Measurements from ENCODE around the gene OXNAD1. TPM values are rescaled to one million over a fixed set of nuclear protein-coding genes. Genes with fewer than 3 reads are reported as not detected.

OXNAD1 gene
- total RNA-seq, 1 experiment from 2014 or later = 27.6 TPM

DNA sequence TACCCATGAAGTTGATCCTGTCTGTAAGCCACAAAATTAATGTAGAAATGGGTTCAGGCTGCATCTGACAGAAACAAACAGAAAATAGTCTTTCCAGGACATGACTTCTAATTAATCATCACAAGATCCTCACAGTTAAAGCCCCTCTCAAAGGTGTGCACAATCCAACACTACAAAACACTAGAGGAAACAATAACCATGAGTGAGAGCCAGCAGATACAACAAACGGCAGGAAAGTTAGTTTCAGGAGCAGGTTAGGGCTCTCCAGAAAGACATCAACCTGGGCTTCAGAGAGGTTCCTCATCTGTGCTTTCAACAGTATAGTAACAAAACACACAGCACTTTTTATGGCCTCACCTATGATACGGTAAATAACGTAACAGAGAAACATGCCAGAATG is 43.0 kb upstream of the OXNAD1 start:
- no peaks in the 10 kb centered on the region for H3K27me3 Mint-ChIP-seq (ENCODE audit: insufficient read depth, unreplicated experiment)
- CTCF ChIA-PET = interaction anchor here (1.0 kb wide), 2 partner anchors 12 to 16 kb away, joined by 4 read pairs; no protein-coding TSS in a partner anchor
- no peak for DNase-seq (ENCODE audit: unreplicated experiment)
- intact Hi-C loops (cut with micrococcal nuclease) = no loop called here
- TF ChIP-seq, protein P1, sequence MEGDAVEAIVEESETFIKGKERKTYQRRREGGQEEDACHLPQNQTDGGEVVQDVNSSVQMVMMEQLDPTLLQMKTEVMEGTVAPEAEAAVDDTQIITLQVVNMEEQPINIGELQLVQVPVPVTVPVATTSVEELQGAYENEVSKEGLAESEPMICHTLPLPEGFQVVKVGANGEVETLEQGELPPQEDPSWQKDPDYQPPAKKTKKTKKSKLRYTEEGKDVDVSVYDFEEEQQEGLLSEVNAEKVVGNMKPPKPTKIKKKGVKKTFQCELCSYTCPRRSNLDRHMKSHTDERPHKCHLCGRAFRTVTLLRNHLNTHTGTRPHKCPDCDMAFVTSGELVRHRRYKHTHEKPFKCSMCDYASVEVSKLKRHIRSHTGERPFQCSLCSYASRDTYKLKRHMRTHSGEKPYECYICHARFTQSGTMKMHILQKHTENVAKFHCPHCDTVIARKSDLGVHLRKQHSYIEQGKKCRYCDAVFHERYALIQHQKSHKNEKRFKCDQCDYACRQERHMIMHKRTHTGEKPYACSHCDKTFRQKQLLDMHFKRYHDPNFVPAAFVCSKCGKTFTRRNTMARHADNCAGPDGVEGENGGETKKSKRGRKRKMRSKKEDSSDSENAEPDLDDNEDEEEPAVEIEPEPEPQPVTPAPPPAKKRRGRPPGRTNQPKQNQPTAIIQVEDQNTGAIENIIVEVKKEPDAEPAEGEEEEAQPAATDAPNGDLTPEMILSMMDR (IDR thresholded peaks at IDR 0.05; ENCODE audit: unreplicated experiment) = no peak
- no peak overlapping the region for H3K4me3 Mint-ChIP-seq (ENCODE audit: unreplicated experiment)
- no TSS peak for BruUV-seq (replicated peaks)
- POLR2A ChIA-PET = no interaction called here
- H3K27ac Mint-ChIP-seq (ENCODE audit: low read depth, unreplicated experiment) = no peak overlapping the region
- H3K4me1 Mint-ChIP-seq (ENCODE audit: insufficient read depth, unreplicated experiment) = no peaks in the 10 kb centered on the region
- peaks cover 18% of the 10 kb centered on the region for H3K36me3 Mint-ChIP-seq (ENCODE audit: insufficient read depth, unreplicated experiment)
- no peaks in the 10 kb centered on the region for H3K9me3 Mint-ChIP-seq (ENCODE audit: unreplicated experiment)

DNA sequence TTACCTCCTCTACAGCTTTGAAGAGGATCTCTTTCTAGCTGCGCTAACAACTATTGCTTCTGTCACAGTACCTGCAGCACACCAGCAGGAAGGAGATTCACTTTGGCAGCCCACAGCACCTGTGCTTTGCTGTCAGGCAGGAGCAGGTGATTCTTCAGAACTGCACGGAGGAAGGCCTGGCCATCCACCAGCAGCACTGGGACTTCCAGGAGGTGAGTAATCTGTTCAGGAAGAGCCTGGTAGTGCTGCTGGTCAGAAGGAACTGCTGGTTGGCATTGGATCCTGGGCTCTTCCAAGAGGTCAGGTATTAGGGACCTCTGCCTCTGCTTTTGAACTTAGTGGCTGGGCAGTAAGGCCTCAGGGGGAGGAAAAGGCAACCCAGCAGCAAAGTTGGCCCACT is 42.5 kb upstream of the OXNAD1 start:
- TF ChIP-seq, protein P1 (IDR thresholded peaks at IDR 0.05; ENCODE audit: unreplicated experiment) = no peak
- no peak for DNase-seq (ENCODE audit: unreplicated experiment)
- Mint-ChIP-seq H3K9me3 (ENCODE audit: unreplicated experiment) (no peaks in the 10 kb centered on the region), H3K4me1 (ENCODE audit: insufficient read depth, unreplicated experiment) (no peaks in the 10 kb centered on the region), H3K36me3 (ENCODE audit: insufficient read depth, unreplicated experiment) (peaks cover 18% of the 10 kb centered on the region), H3K27ac (ENCODE audit: low read depth, unreplicated experiment) (no peak overlapping the region), H3K27me3 (ENCODE audit: insufficient read depth, unreplicated experiment) (no peaks in the 10 kb centered on the region), H3K4me3 (ENCODE audit: unreplicated experiment) (no peak overlapping the region)
- ChIA-PET POLR2A (no interaction called here), CTCF (no interaction called here)
- no TSS peak for BruUV-seq (replicated peaks)
- intact Hi-C loops (cut with micrococcal nuclease) = no loop called here

DNA sequence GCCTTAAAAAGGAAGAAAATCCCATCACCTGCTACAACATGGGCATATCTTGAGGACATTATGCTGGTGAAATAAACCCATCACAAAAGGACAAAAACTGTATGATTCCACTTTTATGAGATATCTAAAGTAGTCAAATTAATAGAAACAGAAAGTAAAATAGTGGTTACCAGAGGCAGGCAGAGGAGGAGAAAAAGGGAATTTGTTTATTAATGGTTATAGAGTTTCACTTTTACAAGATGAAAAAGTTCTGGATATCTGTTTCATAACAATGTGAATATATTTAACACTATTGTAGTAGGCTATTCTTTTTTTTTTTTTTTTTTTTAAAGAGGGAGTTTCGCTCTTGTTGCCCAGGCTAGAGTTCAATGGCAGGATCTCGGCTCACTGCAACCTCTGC is 40.7 kb upstream of the OXNAD1 start:
- TF ChIP-seq, protein P1 (IDR thresholded peaks at IDR 0.05; ENCODE audit: unreplicated experiment) = no peak
- Mint-ChIP-seq H3K27me3 (ENCODE audit: insufficient read depth, unreplicated experiment) (no peaks in the 10 kb centered on the region), H3K4me1 (ENCODE audit: insufficient read depth, unreplicated experiment) (no peaks in the 10 kb centered on the region), H3K36me3 (ENCODE audit: insufficient read depth, unreplicated experiment) (peaks cover 28% of the 10 kb centered on the region), H3K9me3 (ENCODE audit: unreplicated experiment) (no peaks in the 10 kb centered on the region), H3K27ac (ENCODE audit: low read depth, unreplicated experiment) (no peak overlapping the region), H3K4me3 (ENCODE audit: unreplicated experiment) (no peak overlapping the region)
- no peak for DNase-seq (ENCODE audit: unreplicated experiment)
- CTCF ChIA-PET = no interaction called here
- BruUV-seq (replicated peaks) = no TSS peak
- POLR2A ChIA-PET = no interaction called here
- intact Hi-C loops (cut with micrococcal nuclease) = no loop called here

DNA sequence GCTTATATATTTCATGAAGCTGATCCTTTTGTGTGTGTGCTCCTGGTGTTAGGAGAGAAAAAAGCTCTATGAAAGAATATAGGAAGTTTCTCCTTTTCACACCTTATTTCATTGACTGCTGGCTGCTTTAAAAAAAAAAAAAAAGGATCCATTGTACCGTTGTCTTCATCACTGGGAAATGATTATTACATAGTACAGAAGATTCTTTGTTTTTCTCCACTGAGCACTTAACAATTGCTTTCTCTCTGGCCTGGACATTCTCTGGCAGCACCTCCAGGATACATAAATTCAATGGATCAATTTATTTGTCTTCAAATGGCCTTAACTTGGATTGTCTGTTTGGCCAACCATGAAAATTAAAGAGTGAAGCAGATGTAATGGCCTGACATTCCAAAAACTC is 37.4 kb upstream of the OXNAD1 start:
- TF ChIP-seq, protein P1 (IDR thresholded peaks at IDR 0.05; ENCODE audit: unreplicated experiment) = no peak
- DNase-seq (ENCODE audit: unreplicated experiment) = no peak
- Mint-ChIP-seq H3K27ac (ENCODE audit: low read depth, unreplicated experiment) (no peak overlapping the region), H3K4me3 (ENCODE audit: unreplicated experiment) (no peak overlapping the region), H3K27me3 (ENCODE audit: insufficient read depth, unreplicated experiment) (no peaks in the 10 kb centered on the region), H3K4me1 (ENCODE audit: insufficient read depth, unreplicated experiment) (no peaks in the 10 kb centered on the region), H3K36me3 (ENCODE audit: insufficient read depth, unreplicated experiment) (peaks cover 24% of the 10 kb centered on the region), H3K9me3 (ENCODE audit: unreplicated experiment) (no peaks in the 10 kb centered on the region)
- intact Hi-C loops (cut with micrococcal nuclease) = no loop called here
- CTCF ChIA-PET = interaction anchor here (0.7 to 1.0 kb wide), 3 partner anchors 14 to 171 kb away, joined by 3 to 4 read pairs (median 3); no protein-coding TSS in a partner anchor
- no TSS peak for BruUV-seq (replicated peaks)
- POLR2A ChIA-PET = interaction anchor here (0.7 kb wide), 1 partner anchor 372 kb away, joined by 4 read pairs; no protein-coding TSS in a partner anchor

All from MCF 10A (cell line).